Urothelium cell line (cell line): ENCODE data around the gene CDK5RAP3.
A peak's percentile ranks its signal among the peaks of the same experiment; 100 is the strongest.
"Not testable (repeated sequence)": the region's sequence is repeated elsewhere in the genome, so short reads cannot be mapped to it uniquely, and the experiment has no call there.

Experiments used
- DNase-seq: peaks from one replicate; pipeline ENCODE4 v3.0.0; 2011; ENCODE audit warnings: low spot score, mixed read lengths
- FAIRE-seq: peaks from 2 replicates; lab custom pipeline; 2011; peaks lifted over from hg19 to GRCh38; lab: Jason Lieb, UNC

The CDK5RAP3 gene

GRCh38 chr17:47969930-47970724 lies 786 bp upstream of the CDK5RAP3 start:
- no peak for FAIRE-seq

GRCh38 chr17:47973541-47973940 lies 2.6 kb downstream of the CDK5RAP3 start:
- no peak for FAIRE-seq
- DNase-seq: no peak

More at GRCh38 chr17:47969930-47970724, 786 bp upstream of the CDK5RAP3 start:
- DNase-seq: no peak

- DNase-seq (no peak), FAIRE-seq (no peak)
Observed at GRCh38 chr17:47975189-47975822, 4.4 kb downstream of the CDK5RAP3 start.

- FAIRE-seq: no peak
- DNase-seq: no peak
Observed at GRCh38 chr17:47975823-47976205, 4.9 kb downstream of the CDK5RAP3 start.

GRCh38 chr17:47978324-47978723 lies 7.4 kb downstream of the CDK5RAP3 start:
- no peak for FAIRE-seq
- peak; percentile 46 for DNase-seq

- FAIRE-seq: no peak
- no peak for DNase-seq
Observed at GRCh38 chr17:47980541-47980940, 9.6 kb downstream of the CDK5RAP3 start.

GRCh38 chr17:47981462-47981861 lies 10.5 kb downstream of the CDK5RAP3 start:
- no peak for FAIRE-seq
- DNase-seq: no peak

GRCh38 chr17:47982091-47982617 lies 11.2 kb downstream of the CDK5RAP3 start:
- FAIRE-seq: no peak
- no peak for DNase-seq

- DNase-seq (no peak), FAIRE-seq (no peak)
Observed at GRCh38 chr17:47982645-47983390, 11.9 kb downstream of the CDK5RAP3 start.

- DNase-seq (no peak), FAIRE-seq (no peak)
Observed at GRCh38 chr17:47983492-47984223, 12.7 kb downstream of the CDK5RAP3 start.

GRCh38 chr17:47986520-47986919 lies 15.6 kb downstream of the CDK5RAP3 start:
- FAIRE-seq (no peak), DNase-seq (no peak)

- FAIRE-seq (no peak), DNase-seq (no peak)
Observed at GRCh38 chr17:47987240-47987835, 16.4 kb downstream of the CDK5RAP3 start.

- not testable (repeated sequence) for DNase-seq, FAIRE-seq
Observed at GRCh38 chr17:47988445-47988844, 17.5 kb downstream of the CDK5RAP3 start.

- no peak for FAIRE-seq
- no peak for DNase-seq
Observed at GRCh38 chr17:47989159-47989558, 18.2 kb downstream of the CDK5RAP3 start.

- no peak for DNase-seq
- FAIRE-seq: no peak
Observed at GRCh38 chr17:47989700-47990099, 18.8 kb downstream of the CDK5RAP3 start.

GRCh38 chr17:47990962-47991731 lies 20.2 kb downstream of the CDK5RAP3 start:
- no peak for FAIRE-seq
- no peak for DNase-seq

- no peak for DNase-seq
- FAIRE-seq: no peak
Observed at GRCh38 chr17:47992216-47992615, 21.3 kb downstream of the CDK5RAP3 start.

GRCh38 chr17:47993031-47993564 lies 22.2 kb downstream of the CDK5RAP3 start:
- DNase-seq (no peak), FAIRE-seq (no peak)

- DNase-seq: no peak
- FAIRE-seq: peak; percentile 20
Observed at GRCh38 chr17:47993964-47994363, 23.1 kb downstream of the CDK5RAP3 start.
